ENCODE data around the gene WDFY4. TPM values are rescaled to one million over a fixed set of nuclear protein-coding genes. Genes with fewer than 3 reads are reported as not detected.

WDFY4 gene
- total RNA-seq, 1 experiment from 2014 or later, result not detected

GRCh38 chr10:48681740-48682139, 2.9 kb upstream of the WDFY4 start:
- no peak for DNase-seq
- Histone ChIP-seq H3K27me3 (ENCODE audit: insufficient read depth, low read length) (no peaks in the 10 kb centered on the region), H2BK5ac (ENCODE audit: insufficient read length, low read length) (no peak overlapping the region), H3K14ac (ENCODE audit: insufficient read depth, low read length) (no peak overlapping the region), H2BK20ac (ENCODE audit: low read depth, low read length, poor library complexity, severe bottlenecking) (no peak overlapping the region), H3K56ac (ENCODE audit: insufficient read length, low read depth, low read length) (no peak overlapping the region), H3K27ac (ENCODE audit: insufficient read length, low read depth, low read length) (no peak overlapping the region), H4K5ac (ENCODE audit: insufficient read length, low read depth, low read length) (no peak overlapping the region), H4K91ac (ENCODE audit: insufficient read length, low read depth, low read length) (no peak overlapping the region), H2AK5ac (ENCODE audit: insufficient read length, low read length) (no peak overlapping the region), H3K79me2 (ENCODE audit: insufficient read depth, low read length) (no peaks in the 10 kb centered on the region), H3K23ac (ENCODE audit: insufficient read length, low read depth, low read length) (no peak overlapping the region), H3K9ac (ENCODE audit: extremely low read depth, insufficient read length, low read length) (no peak overlapping the region), H3K18ac (ENCODE audit: insufficient read length, low read depth, low read length) (no peak overlapping the region), H2AFZ (ENCODE audit: low read length) (no peak overlapping the region), H2BK120ac (ENCODE audit: low read depth, low read length, poor library complexity, severe bottlenecking) (no peak overlapping the region), H4K20me1 (ENCODE audit: control insufficient read depth, insufficient read depth, insufficient read length) (no peaks in the 10 kb centered on the region), H3T11ph (ENCODE audit: low read length) (no peak overlapping the region), H3K4me1 (ENCODE audit: insufficient read depth, low read length) (no peaks in the 10 kb centered on the region; the same call in 1 of the 2 replicates), H2BK15ac (ENCODE audit: low read depth, low read length) (no peak overlapping the region), H3K23me2 (ENCODE audit: insufficient read length, low read depth, low read length, poor library complexity, severe bottlenecking) (no peaks in the 10 kb centered on the region), H3K79me1 (ENCODE audit: insufficient read depth, low read depth, low read length, poor library complexity, severe bottlenecking) (no peaks in the 10 kb centered on the region), H3K4ac (ENCODE audit: low read depth, low read length) (no peak overlapping the region), H2BK12ac (ENCODE audit: insufficient read length, low read depth, low read length) (no peak overlapping the region), H4K8ac (replicated peaks; ENCODE audit: insufficient read length, low read depth, low read length) (no peak overlapping the region), H3K9me3 (ENCODE audit: control insufficient read depth, low read depth, low read length) (no peaks in the 10 kb centered on the region), H3K4me2 (ENCODE audit: insufficient read depth, insufficient read length, low read length) (no peak overlapping the region)
- H3K27ac Mint-ChIP-seq, result no peak overlapping the region
- no peak overlapping the region for H3K4me3 Mint-ChIP-seq
- H3K36me3 Mint-ChIP-seq (ENCODE audit: insufficient read depth in 1 of 3, low read depth in 3 of 3), result peaks cover 0 to 4% (median 3%) of the 10 kb centered on the region in 3 experiments; a peak in 1 of 7 replicates
- no peaks in the 10 kb centered on the region for H3K4me1 Mint-ChIP-seq
- TF ChIP-seq CTCF (conservative IDR thresholded peaks at IDR 0.05), result no peak
- WGBS (ENCODE audit: extremely low coverage, insufficient read length, low lambda C conversion rate), result no CpG with 5 or more reads among the region's 3 CpGs
- no peaks in the 10 kb centered on the region for H3K27me3 Mint-ChIP-seq (ENCODE audit: low read depth)
- peaks cover 15 to 19% of the 10 kb centered on the region in 2 experiments for H3K9me3 Mint-ChIP-seq

Measured in H9 (cell line).